ENCODE results near the gene KCNE5.
"Not testable (repeated sequence)": the region's sequence is repeated elsewhere in the genome, so short reads cannot be mapped to it uniquely, and the experiment has no call there.

KCNE5 gene

GRCh38 chrX:109654516-109655109 lies 29.6 kb upstream of the KCNE5 start:
- Histone ChIP-seq H3K27me3 (ENCODE audit: insufficient read depth, low read depth) (no peaks in the 10 kb centered on the region), H3K36me3 (ENCODE audit: insufficient read depth) (no peaks in the 10 kb centered on the region; the same call in 1 of the 2 replicates), H3K4me2 (no peak overlapping the region), H3K27ac (no peak overlapping the region), H3K4me1 (ENCODE audit: low read depth, poor library complexity, severe bottlenecking) (no peaks in the 10 kb centered on the region), H3K79me2 (ENCODE audit: insufficient read depth, low read depth) (no peaks in the 10 kb centered on the region), H4K20me1 (ENCODE audit: insufficient read depth) (no peaks in the 10 kb centered on the region), H2AFZ (ENCODE audit: low read depth) (no peak overlapping the region), H3K9ac (no peak overlapping the region), H3K4me3 (IDR thresholded peaks at IDR 0.05; ENCODE audit: insufficient read depth, low read depth, low read length) (no peak overlapping the region)
- no peak for TF ChIP-seq CTCF (conservative IDR thresholded peaks at IDR 0.05; ENCODE audit: low read depth, low read length)

- H3K4me1 ChIP-seq (ENCODE audit: low read depth, poor library complexity, severe bottlenecking); H3K4me3 ChIP-seq (IDR thresholded peaks at IDR 0.05; ENCODE audit: insufficient read depth, low read depth, low read length); H3K9ac ChIP-seq; H3K4me2 ChIP-seq; H2AFZ ChIP-seq (ENCODE audit: low read depth); H4K20me1 ChIP-seq (ENCODE audit: insufficient read depth); H3K36me3 ChIP-seq (ENCODE audit: insufficient read depth); H3K27me3 ChIP-seq (ENCODE audit: insufficient read depth, low read depth); H3K27ac ChIP-seq; H3K79me2 ChIP-seq (ENCODE audit: insufficient read depth, low read depth): not testable (repeated sequence)
Measured at GRCh38 chrX:109644671-109645070, 19.7 kb upstream of the KCNE5 start.

GRCh38 chrX:109643687-109644086 lies 18.7 kb upstream of the KCNE5 start:
- Histone ChIP-seq H3K4me3 (IDR thresholded peaks at IDR 0.05; ENCODE audit: insufficient read depth, low read depth, low read length) (no peak overlapping the region), H4K20me1 (ENCODE audit: insufficient read depth) (no peaks in the 10 kb centered on the region), H3K27me3 (ENCODE audit: insufficient read depth, low read depth) (no peaks in the 10 kb centered on the region), H3K79me2 (ENCODE audit: insufficient read depth, low read depth) (no peaks in the 10 kb centered on the region), H3K4me1 (ENCODE audit: low read depth, poor library complexity, severe bottlenecking) (no peaks in the 10 kb centered on the region), H3K36me3 (ENCODE audit: insufficient read depth) (no peaks in the 10 kb centered on the region), H3K9ac (no peak overlapping the region), H3K4me2 (no peak overlapping the region), H2AFZ (ENCODE audit: low read depth) (no peak overlapping the region), H3K27ac (no peak overlapping the region)
- TF ChIP-seq CTCF (conservative IDR thresholded peaks at IDR 0.05; ENCODE audit: low read depth, low read length) = no peak

- H3K27ac ChIP-seq = no peak overlapping the region
- H3K4me2 ChIP-seq = no peak overlapping the region
- no peaks in the 10 kb centered on the region for H3K36me3 ChIP-seq (ENCODE audit: insufficient read depth)
- H2AFZ ChIP-seq (ENCODE audit: low read depth) = no peak overlapping the region
- H3K9ac ChIP-seq = no peak overlapping the region
- no peaks in the 10 kb centered on the region for H3K79me2 ChIP-seq (ENCODE audit: insufficient read depth, low read depth)
- H3K4me1 ChIP-seq (ENCODE audit: low read depth, poor library complexity, severe bottlenecking) = no peaks in the 10 kb centered on the region
- no peak overlapping the region for H3K4me3 ChIP-seq (IDR thresholded peaks at IDR 0.05; ENCODE audit: insufficient read depth, low read depth, low read length)
- no peaks in the 10 kb centered on the region for H3K27me3 ChIP-seq (ENCODE audit: insufficient read depth, low read depth)
- TF ChIP-seq CTCF (conservative IDR thresholded peaks at IDR 0.05; ENCODE audit: low read depth, low read length) = no peak
- H4K20me1 ChIP-seq (ENCODE audit: insufficient read depth) = no peaks in the 10 kb centered on the region
Measured at GRCh38 chrX:109638158-109638557, 13.2 kb upstream of the KCNE5 start.

GRCh38 chrX:109637477-109637876 lies 12.5 kb upstream of the KCNE5 start:
- not testable (repeated sequence) for H3K27ac ChIP-seq; H3K4me2 ChIP-seq; H3K9ac ChIP-seq; H3K4me1 ChIP-seq (ENCODE audit: low read depth, poor library complexity, severe bottlenecking); H3K27me3 ChIP-seq (ENCODE audit: insufficient read depth, low read depth); H3K36me3 ChIP-seq (ENCODE audit: insufficient read depth); H2AFZ ChIP-seq (ENCODE audit: low read depth); H3K79me2 ChIP-seq (ENCODE audit: insufficient read depth, low read depth); H4K20me1 ChIP-seq (ENCODE audit: insufficient read depth); H3K4me3 ChIP-seq (IDR thresholded peaks at IDR 0.05; ENCODE audit: insufficient read depth, low read depth, low read length)
